Endothelial cell of umbilical vein (primary cell): ENCODE results near the gene DMXL2.

Source experiments
- EZH2 ChIP-seq: IDR thresholded peaks from 2 replicates; pipeline ENCODE4 v1.6.1; 2012; ENCODE audit warnings: borderline replicate concordance, low read depth, mild to moderate bottlenecking, moderate library complexity, low read length, inconsistent platforms; ENCODE audit not compliant: severe bottlenecking
- JUN ChIP-seq: IDR thresholded peaks from 2 replicates; pipeline ENCODE4 v1.6.1; 2011; ENCODE audit warnings: borderline replicate concordance, low read depth; ENCODE audit not compliant: insufficient read length, insufficient read depth
- MYC ChIP-seq: IDR thresholded peaks from one replicate; pipeline ENCODE4 v1.6.1; 2011; ENCODE audit warnings: mild to moderate bottlenecking, low read depth, low read length
- TF ChIP-seq, protein P1 (sequence below), 2 donors: IDR thresholded peaks; 1 replicate in 1 of 2; 2 replicates in 1 of 2; pipeline ENCODE4 v1.5.1; 2011; ENCODE audit warnings: low read length in 2 of 2, mild to moderate bottlenecking in 2 of 2, moderate library complexity in 2 of 2, control low read depth in 1 of 2, inconsistent platforms in 1 of 2, low read depth in 1 of 2; ENCODE audit not compliant: insufficient read depth in 1 of 2; ENCODE audit errors: extremely low read depth in 1 of 2

DNA sequence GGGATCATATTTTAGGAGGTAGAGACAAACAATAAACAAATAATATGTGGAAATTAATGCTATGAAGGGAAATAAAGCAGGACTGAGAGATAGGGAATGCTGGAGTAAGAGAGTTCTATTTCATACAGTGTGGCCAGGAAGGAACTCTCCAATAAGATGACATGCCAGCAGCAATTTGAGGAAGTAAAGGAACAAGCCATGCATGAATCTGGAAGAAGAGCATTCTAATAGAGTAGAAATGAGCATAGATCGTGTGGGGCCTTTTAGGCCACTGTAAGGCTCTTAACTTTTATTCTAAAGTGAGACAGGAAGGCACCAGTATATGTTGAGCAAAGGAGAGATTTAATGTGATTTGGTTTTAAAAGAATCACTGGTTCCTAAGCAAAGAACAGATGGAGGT is 126.3 kb downstream of the DMXL2 start:
- TF ChIP-seq, protein P1, sequence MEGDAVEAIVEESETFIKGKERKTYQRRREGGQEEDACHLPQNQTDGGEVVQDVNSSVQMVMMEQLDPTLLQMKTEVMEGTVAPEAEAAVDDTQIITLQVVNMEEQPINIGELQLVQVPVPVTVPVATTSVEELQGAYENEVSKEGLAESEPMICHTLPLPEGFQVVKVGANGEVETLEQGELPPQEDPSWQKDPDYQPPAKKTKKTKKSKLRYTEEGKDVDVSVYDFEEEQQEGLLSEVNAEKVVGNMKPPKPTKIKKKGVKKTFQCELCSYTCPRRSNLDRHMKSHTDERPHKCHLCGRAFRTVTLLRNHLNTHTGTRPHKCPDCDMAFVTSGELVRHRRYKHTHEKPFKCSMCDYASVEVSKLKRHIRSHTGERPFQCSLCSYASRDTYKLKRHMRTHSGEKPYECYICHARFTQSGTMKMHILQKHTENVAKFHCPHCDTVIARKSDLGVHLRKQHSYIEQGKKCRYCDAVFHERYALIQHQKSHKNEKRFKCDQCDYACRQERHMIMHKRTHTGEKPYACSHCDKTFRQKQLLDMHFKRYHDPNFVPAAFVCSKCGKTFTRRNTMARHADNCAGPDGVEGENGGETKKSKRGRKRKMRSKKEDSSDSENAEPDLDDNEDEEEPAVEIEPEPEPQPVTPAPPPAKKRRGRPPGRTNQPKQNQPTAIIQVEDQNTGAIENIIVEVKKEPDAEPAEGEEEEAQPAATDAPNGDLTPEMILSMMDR (IDR thresholded peaks at IDR 0.05; ENCODE audit: extremely low read depth in 1 of 2, insufficient read depth in 1 of 2, low read depth in 1 of 2, low read length in 2 of 2), result no peak
- no peak for TF ChIP-seq JUN
- no peak for TF ChIP-seq EZH2
- TF ChIP-seq MYC, result no peak
